ENCODE measurements around the gene SFMBT2. TPM values are rescaled to one million over a fixed set of nuclear protein-coding genes. Genes with fewer than 3 reads are reported as not detected.

SFMBT2 gene
- total RNA-seq, 1 donor from 2014 or later = 9.1 TPM

DNA sequence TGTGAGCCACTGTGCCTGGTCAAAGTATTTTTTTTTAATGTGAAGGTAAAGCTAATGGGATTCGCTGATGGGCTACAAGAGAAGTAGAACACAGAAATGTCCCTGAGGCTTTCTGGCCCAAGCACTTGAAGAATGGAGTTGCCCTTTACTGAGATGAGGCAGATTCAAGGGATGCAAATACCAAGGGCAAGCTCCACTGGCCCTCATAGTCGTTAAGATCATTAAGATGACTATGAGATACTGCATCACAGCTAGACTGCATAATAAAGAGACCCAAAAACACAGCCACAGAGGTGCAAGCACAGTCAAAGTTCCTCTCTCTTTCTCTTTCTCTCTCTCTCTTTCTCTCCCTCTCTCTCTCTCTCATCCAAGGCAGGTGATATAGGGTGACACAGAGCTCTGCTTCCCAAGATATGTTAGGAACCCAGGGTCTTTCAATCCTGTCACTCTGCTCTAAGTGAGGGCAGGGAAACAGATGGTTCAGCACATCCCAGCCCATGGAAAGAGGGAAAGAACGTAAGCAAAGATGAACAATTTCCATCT lies 117.4 kb downstream of the SFMBT2 start:
- no peak for DNase-seq (ENCODE audit: low spot score, unreplicated experiment)
- Mint-ChIP-seq H3K27ac (no peak overlapping the region), H3K9me3 (ENCODE audit: low read depth) (no peaks in the 10 kb centered on the region), H3K4me3 (ENCODE audit: low read depth) (no peak overlapping the region), H3K27me3 (peaks cover 10% of the 10 kb centered on the region), H3K4me1 (ENCODE audit: low read depth) (peaks cover 4% of the 10 kb centered on the region), H3K36me3 (ENCODE audit: insufficient read depth) (no peaks in the 10 kb centered on the region)
- no peak for TF ChIP-seq CTCF (IDR thresholded peaks at IDR 0.05; ENCODE audit: unreplicated experiment)

GRCh38 chr10:7291487-7292270 lies 119.2 kb downstream of the SFMBT2 start:
- H3K27me3 Mint-ChIP-seq = peaks cover 10% of the 10 kb centered on the region
- H3K4me3 Mint-ChIP-seq (ENCODE audit: low read depth) = no peak overlapping the region
- DNase-seq (ENCODE audit: low spot score, unreplicated experiment) = no peak
- no peak overlapping the region for H3K27ac Mint-ChIP-seq
- no peak for TF ChIP-seq CTCF (IDR thresholded peaks at IDR 0.05; ENCODE audit: unreplicated experiment)
- H3K4me1 Mint-ChIP-seq (ENCODE audit: low read depth) = peaks cover 4% of the 10 kb centered on the region
- no peaks in the 10 kb centered on the region for H3K36me3 Mint-ChIP-seq (ENCODE audit: insufficient read depth)
- peaks cover 6% of the 10 kb centered on the region for H3K9me3 Mint-ChIP-seq (ENCODE audit: low read depth)

DNA sequence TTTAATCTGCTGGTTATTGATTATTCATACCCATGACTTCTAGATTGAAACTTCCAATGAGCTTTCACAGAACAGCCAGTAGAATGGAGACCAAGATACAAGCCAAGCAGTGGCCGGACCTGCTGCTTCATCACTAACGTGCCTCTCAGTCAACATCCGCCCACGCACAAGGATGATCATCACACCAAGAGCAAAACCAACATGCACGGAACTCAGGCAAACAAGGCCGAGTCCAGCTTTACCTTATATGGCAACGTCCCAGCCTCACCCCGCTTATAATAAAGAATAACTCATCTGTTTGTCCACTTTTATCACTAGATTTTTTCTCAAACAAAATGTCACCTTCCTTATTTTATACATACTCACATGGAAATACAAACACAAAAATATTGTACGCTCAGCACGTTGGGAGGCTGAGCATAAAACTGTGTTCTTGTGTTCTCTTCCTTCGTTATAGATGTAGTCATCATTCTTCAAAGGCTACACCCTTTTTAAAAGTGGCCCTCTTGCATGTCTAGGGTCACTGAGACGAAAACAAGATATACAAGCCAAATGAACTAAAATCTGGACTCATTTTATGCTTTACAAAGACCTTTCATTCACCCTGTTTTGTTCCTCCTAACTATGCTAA lies 122.7 kb downstream of the SFMBT2 start:
- Mint-ChIP-seq H3K4me1 (ENCODE audit: low read depth) (no peaks in the 10 kb centered on the region), H3K27ac (peak overlapping the region; percentile 51), H3K36me3 (ENCODE audit: insufficient read depth) (no peaks in the 10 kb centered on the region), H3K4me3 (ENCODE audit: low read depth) (no peak overlapping the region), H3K27me3 (peaks cover 4% of the 10 kb centered on the region), H3K9me3 (ENCODE audit: low read depth) (peaks cover 8% of the 10 kb centered on the region)
- no peak for TF ChIP-seq CTCF (IDR thresholded peaks at IDR 0.05; ENCODE audit: unreplicated experiment)
- DNase-seq (ENCODE audit: low spot score, unreplicated experiment) = no peak

DNA sequence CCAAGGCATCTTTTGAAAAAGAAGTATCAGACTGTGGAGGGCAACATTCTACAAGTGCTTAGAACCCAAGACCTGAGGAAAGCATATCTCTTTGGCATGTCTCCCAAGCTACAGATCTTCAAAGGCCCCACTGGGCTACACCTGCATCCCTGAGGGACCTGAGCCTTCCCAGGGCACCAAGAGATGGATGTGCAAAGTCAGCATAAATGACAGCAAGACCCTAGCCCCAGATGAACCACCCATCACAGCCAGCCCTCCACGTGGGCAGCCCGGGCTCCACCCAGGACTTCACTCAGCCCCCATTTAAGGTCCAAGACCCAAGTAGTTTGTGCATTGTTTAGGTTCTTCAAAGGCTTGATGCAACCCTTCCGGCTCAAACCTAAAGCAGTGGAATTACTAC lies 123.5 kb downstream of the SFMBT2 start:
- no peak for DNase-seq (ENCODE audit: low spot score, unreplicated experiment)
- Mint-ChIP-seq H3K9me3 (ENCODE audit: low read depth) (peaks cover 8% of the 10 kb centered on the region), H3K4me1 (ENCODE audit: low read depth) (no peaks in the 10 kb centered on the region), H3K4me3 (ENCODE audit: low read depth) (no peak overlapping the region), H3K27ac (no peak overlapping the region), H3K27me3 (peaks cover 4% of the 10 kb centered on the region), H3K36me3 (ENCODE audit: insufficient read depth) (no peaks in the 10 kb centered on the region)
- no peak for TF ChIP-seq CTCF (IDR thresholded peaks at IDR 0.05; ENCODE audit: unreplicated experiment)

GRCh38 chr10:7285522-7286322 lies 125.1 kb downstream of the SFMBT2 start:
- H3K9me3 Mint-ChIP-seq (ENCODE audit: low read depth) = peaks cover 8% of the 10 kb centered on the region
- peak overlapping the region; percentile 22 for H3K27ac Mint-ChIP-seq
- no peaks in the 10 kb centered on the region for H3K4me1 Mint-ChIP-seq (ENCODE audit: low read depth)
- H3K36me3 Mint-ChIP-seq (ENCODE audit: insufficient read depth) = no peaks in the 10 kb centered on the region
- TF ChIP-seq CTCF (IDR thresholded peaks at IDR 0.05; ENCODE audit: unreplicated experiment) = no peak
- DNase-seq (ENCODE audit: low spot score, unreplicated experiment) = no peak
- no peak overlapping the region for H3K4me3 Mint-ChIP-seq (ENCODE audit: low read depth)
- H3K27me3 Mint-ChIP-seq = no peaks in the 10 kb centered on the region
